ENCODE results near the gene TINAG.

TINAG gene

GRCh38 chr6:54431466-54431865 is 123.2 kb downstream of the TINAG start:
- no peak for DNase-seq

All from RPMI8226 (cell line).